ENCODE data around the gene SYNE1.

DNA sequence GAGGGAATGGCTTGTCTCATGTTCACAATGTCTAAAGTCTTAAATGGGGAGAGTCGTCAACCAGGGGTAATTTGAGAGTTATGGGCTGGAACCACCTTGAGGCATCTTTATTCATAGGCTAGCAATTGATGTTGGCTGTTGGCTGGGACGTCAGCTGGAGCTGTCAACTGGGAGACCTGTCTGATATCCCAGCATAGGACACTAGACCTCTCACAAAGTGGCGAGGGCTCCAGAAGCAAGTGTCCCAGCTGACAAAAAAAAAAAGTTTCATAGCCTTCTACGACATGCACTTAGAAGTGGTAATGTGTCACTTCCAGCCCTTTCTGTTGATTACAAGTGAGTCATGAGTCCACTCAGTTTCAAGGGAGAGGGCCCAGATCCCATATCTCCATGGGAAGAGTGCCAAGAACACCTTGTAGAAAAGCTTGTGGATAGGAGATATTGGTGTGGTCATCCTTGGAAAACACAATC lies 551.7 kb downstream of the SYNE1 start:
- TF ChIP-seq CTCF (IDR thresholded peaks at IDR 0.05; ENCODE audit: insufficient read depth, low read length, poor library complexity, severe bottlenecking), result no peak
- no peak for TF ChIP-seq EZH2phosphoT487 (conservative IDR thresholded peaks at IDR 0.05; ENCODE audit: low read length)

Measured in SU-DHL-6 (cell line).